HG03095 (cell line): ENCODE results near the gene MAP2.

ENCODE experiments used
- ATAC-seq: cut with Tn5 transposase; IDR thresholded peaks from one replicate; pipeline ENCODE4 v1.9.1; 2021; ENCODE audit warnings: moderate library complexity; ENCODE audit not compliant: unreplicated experiment

The MAP2 gene

GRCh38 chr2:209424781-209425470, 1.1 kb downstream of the MAP2 start:
- no peak for ATAC-seq

DNA sequence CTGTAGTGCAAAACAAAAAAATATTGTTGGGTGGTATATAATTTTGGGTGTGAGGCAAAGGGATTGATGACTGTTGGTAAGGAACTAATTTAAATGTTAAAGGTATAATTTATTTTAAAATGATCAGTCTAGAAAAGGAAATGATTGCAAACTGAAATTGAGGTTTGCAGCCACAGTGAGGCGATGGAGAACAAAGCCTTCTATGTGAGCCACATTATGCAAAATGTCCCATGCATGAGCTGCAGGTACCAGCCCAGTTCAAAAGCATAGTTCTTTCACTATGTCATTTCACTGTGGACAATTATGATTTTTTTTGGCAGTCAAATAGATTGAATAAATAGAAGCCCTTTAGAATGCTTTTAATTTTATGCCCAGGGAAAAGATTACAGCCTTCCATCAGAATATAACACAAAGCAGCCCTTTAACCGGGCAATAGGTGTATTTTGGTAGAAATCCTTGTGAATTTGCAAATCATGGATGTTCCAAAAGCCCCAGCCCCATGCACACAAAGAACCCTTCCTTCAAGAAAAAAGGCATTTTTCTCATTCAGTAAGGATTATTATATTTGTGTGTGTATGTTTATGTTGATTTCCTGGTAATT, 1.7 kb downstream of the MAP2 start:
- no peak for ATAC-seq

DNA sequence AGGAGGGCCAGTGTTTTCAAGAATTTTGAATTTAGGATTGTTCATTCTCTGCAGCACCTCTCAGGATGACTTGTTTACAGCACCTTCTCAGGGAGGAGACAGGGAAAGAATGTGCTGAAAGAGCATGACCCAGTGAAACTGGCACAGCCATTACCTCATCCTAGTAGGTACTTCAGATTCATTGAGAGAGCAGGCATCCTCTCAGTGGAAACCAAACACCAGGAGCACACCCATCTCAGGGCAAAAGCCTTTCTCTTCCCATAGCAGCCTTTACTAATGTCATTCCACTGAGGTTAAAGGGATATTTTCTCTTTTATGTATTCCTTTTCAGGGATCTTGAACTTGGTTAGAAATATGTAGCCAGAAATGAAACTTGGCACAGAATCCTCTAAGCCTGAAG, 2.6 kb downstream of the MAP2 start:
- ATAC-seq: no peak

- ATAC-seq: no peak
These were observed 7.9 kb downstream of the MAP2 start for GRCh38 chr2:209431701-209432100.

DNA sequence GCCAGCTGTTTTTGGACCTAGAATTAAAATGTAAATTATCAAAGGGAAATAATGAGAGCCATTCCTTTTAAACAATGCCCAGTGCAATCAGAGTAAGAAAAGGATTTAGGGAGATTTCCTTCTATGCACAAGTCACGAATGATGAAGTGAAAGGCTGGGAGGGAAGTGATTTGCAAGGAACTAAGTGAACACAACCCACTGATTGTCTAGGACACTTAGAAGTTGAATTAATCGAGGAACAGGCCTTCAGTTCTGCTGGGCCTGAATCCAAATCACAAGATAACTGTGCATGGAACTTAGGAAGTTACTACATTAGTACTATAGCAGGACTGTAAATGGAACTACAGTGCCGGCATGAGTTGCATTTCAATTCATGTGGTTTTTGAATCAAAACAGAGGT, 17.7 kb downstream of the MAP2 start:
- no peak for ATAC-seq

DNA sequence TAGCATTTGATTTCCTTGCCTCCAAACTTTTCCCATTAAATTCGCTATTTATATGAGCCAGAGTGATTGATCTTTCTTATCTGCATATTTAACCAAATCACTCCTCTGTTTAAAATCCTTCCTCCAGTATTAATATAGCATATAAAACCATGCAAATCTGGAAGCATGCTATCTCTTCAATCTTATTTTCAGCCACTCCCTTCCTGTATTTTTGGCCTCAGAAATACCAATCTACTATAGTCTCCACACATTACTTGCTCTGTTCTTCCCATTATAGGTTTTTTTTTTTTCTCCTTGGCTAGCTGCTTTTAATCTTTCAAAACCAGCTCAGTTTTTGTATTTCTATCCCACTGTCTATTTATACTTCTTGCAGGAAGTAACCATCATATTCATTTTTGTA, 19.1 kb downstream of the MAP2 start:
- no peak for ATAC-seq

- no peak for ATAC-seq
These were observed 21.6 kb downstream of the MAP2 start for GRCh38 chr2:209445485-209445884.

DNA sequence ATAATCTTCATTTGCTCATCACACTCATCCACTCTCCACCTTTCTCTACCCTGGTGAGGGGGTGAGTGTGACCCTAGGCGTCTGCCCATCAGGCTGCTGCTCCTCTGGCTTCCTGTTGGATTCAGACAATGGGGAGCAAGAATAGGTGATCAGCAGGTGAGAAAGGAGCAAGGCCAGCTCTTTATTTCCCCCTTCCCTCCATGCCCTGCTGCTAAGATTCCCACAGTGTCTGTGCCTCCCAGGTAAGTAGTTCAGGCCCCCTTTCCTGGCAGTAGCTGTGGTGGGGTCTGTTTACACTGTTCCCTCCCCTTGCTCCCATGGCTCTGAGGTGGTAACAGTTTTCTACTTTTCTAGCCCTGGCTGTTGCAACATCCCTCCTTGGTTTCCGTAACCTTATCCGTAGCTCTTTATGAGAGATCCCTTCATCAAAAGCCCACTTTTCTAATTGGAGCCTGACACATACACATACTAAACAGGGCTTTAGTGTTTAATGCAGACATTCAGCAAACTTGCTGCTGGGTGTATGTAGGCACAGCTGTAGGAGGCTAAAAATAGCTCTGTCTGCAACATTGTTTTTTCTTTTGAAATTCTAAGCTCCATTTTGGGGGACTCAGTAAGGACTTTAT, 27.5 kb downstream of the MAP2 start:
- no peak for ATAC-seq

DNA sequence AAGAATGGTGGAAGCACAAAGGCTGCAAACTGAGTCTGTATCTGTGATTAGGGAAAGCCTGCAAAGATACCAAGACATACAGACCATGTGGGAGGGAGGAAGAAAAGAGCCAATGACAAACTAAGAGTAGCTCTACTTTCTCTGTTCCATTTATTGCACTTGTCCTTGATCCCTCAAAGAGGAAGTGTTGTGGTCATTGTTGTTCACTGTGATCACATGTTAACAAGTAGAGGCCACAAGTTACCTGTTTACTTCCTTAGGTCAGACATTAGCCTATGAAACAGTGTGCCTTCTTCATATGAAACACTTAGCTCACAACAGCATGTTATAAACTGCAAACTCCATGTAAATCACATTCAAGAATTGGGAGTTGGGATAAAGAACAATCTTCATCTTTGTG, 32.6 kb downstream of the MAP2 start:
- no peak for ATAC-seq

DNA sequence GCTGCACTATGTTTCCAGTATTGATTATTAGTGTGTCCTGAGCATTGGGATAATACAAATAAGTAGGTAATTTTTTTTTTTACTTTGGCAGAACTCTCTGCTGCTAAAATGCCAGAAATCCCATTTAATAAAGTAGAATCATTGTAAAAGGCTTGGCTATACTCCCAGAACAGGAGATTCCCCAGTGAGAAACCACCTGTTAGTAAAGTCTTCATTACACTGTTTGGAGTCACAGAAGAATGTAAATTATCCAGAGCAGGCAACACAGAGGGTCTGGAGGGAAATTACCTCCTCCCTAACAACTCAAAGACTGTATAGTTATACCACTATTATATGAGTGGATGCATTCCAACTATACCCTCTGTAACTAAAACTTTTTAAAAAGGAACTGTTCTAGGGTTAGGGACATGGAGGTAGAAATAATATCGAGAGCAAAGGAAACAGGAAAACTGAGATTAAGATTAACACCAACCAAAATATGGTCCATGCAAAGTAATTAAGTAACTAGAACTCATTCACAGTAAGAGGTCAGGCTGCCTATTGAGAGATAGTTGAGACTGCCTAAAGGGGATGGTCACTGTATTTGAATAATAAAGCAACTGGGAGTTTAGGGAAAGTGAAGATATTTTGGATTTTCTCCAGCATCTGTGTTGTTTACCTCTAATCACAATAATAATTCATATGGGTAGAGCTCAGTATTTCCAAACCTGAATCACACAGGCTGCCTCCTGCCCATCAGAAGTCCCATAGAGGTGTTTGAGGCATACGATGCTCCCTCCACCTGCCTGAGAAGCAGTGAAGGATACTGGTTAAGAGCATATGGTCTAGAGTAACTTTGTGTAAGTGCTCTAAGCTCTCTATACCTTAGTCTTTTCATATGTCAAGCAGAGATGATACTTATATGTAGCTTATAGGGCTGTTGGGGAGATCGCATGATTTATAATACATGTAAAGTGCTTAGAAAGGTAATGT, 34.4 kb downstream of the MAP2 start:
- ATAC-seq: no peak

GRCh38 chr2:209459359-209459758, 35.5 kb downstream of the MAP2 start:
- ATAC-seq: no peak

DNA sequence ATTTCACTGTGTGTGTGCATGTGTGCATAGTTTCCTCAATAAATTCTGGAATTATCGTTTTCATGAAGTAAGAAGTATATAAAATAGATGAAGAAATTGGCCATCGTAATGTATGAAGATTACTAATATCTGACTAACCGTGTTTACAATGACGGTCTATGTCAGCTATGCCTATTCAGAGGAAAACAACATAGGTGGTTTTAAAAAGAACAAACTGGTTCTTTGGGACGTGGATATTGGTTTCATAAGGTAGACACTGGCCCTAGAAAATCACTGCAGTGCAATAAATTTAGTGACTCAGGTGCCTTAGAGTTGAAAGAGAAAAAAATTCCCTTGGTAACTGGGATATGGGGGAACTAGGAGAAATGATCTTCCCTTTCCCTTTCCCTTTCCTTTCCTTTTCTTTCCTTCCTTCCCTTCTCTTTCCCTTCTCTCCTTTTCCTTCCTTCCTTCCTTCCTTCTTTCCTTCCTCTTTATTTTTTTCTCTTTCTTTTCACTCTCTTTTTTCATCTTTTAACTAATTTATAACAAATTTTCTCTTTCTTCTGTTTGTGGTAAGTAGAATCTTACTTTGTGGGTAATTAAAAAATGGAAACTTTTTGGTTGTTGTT, 36.4 kb downstream of the MAP2 start:
- ATAC-seq: no peak

GRCh38 chr2:209463226-209463625, 39.4 kb downstream of the MAP2 start:
- no peak for ATAC-seq

DNA sequence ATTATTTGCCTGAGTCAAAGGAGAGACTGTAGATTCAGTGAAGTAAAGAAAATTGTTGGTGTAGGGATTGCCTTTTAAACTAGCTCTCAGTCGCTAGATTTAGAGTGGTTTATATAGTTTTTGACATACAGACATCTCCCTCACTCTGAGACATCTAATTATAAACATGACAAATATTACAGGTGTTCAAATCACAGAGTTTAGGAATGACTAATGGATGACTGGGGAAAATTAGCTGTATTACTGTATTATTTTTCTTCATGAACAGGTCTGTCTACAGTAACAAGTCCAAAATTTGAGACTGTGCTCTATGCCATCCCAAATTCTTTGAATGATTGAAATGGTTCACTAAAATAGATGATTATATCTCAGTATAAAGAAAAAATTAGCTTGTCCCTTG, 40.0 kb downstream of the MAP2 start:
- no peak for ATAC-seq

- no peak for ATAC-seq
These were observed 45.0 kb downstream of the MAP2 start for GRCh38 chr2:209468846-209469245.

- no peak for ATAC-seq
These were observed 45.6 kb downstream of the MAP2 start for GRCh38 chr2:209469481-209469880.

DNA sequence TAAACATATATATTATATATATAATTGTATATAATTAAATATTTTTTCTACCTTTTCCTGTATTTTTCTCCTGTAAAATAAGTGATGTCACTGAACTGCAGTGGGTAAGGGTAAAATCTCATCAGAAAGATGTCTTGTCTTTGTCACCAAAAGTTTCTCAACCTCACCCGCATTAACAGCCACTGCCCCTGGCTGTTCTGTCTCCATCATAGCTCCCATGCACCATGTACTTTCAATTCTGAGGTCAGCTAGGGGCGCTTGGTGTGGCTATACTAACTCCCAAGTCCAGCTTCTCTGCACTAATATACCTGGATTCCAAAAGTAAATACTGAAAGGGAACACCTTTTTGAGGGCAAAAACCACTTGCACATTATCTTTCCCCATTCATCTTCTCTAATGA, 46.6 kb downstream of the MAP2 start:
- ATAC-seq: no peak

DNA sequence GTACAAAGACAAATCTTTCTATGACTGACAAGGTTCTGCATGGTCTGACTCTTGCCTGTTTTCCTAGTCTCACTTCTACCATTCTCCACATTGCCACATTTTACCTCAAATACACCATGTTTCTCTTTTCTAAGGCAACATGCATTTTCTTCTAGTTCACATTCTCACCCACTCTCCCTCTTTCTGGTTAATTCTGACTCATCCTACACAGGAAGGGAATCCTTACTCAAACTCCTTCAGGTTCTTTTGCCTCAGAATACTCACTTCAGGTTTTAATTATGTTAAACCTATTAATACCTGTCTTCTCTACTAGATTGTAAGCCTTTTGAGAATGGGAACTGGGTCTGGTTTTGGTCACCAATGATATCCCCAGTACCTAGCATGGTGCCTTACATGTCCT, 47.2 kb downstream of the MAP2 start:
- no peak for ATAC-seq

- ATAC-seq: no peak
These were observed 48.4 kb downstream of the MAP2 start for GRCh38 chr2:209472112-209472832.

- ATAC-seq: no peak
These were observed 49.0 kb downstream of the MAP2 start for GRCh38 chr2:209472871-209473270.
